Stimulated activated CD4-positive, alpha-beta T cell treated with anti-CD3 and anti-CD28 coated beads, TNF-alpha, amount 100 ng/mL, for 24 hours (primary cell): ENCODE results near the gene PKIB.
"Not testable (repeated sequence)": the region's sequence is repeated elsewhere in the genome, so short reads cannot be mapped to it uniquely, and the experiment has no call there.

ENCODE experiments used
- DNase-seq, 3 experiments: peaks; one replicate each; pipeline ENCODE4 v3.0.0-alpha.2; 2020; ENCODE audit warnings: low read depth in 3 of 3

The PKIB gene

GRCh38 chr6:122609881-122610689 lies at the start of gene PKIB:
Gene PKIB, plus strand, starts transcription at chr6:122610405. Its CDS starts 107,390 bp downstream, at chr6:122717795.
- peak in 2 of 3 experiments; percentile 11 to 46 for DNase-seq

GRCh38 chr6:122563364-122564052 lies 46.7 kb upstream of the PKIB start:
- DNase-seq = no peak

GRCh38 chr6:122564230-122564629 lies 46.0 kb upstream of the PKIB start:
- no peak for DNase-seq

GRCh38 chr6:122565708-122566107 lies 44.5 kb upstream of the PKIB start:
- DNase-seq = no peak

GRCh38 chr6:122567034-122567433 lies 43.2 kb upstream of the PKIB start:
- DNase-seq = no peak

GRCh38 chr6:122568350-122568749 lies 41.9 kb upstream of the PKIB start:
- no peak for DNase-seq

- DNase-seq = no peak
Observed at GRCh38 chr6:122568797-122569221, 41.4 kb upstream of the PKIB start.

GRCh38 chr6:122569230-122569771 lies 40.9 kb upstream of the PKIB start:
- DNase-seq = no peak

GRCh38 chr6:122571888-122572287 lies 38.3 kb upstream of the PKIB start:
- DNase-seq = no peak

GRCh38 chr6:122576888-122577287 lies 33.3 kb upstream of the PKIB start:
- DNase-seq = no peak

- no peak for DNase-seq
Observed at GRCh38 chr6:122578961-122579360, 31.2 kb upstream of the PKIB start.

GRCh38 chr6:122580737-122581136 lies 29.5 kb upstream of the PKIB start:
- no peak for DNase-seq

GRCh38 chr6:122589115-122589514 lies 21.1 kb upstream of the PKIB start:
- DNase-seq = no peak

GRCh38 chr6:122598295-122598694 lies 11.9 kb upstream of the PKIB start:
- DNase-seq = not testable (repeated sequence)

- no peak for DNase-seq
Observed at GRCh38 chr6:122604676-122605075, 5.5 kb upstream of the PKIB start.

GRCh38 chr6:122610690-122611455 lies 668 bp downstream of the PKIB start:
- DNase-seq = peak in 1 of 3 experiments; percentile 1

GRCh38 chr6:122612838-122613237 lies 2.6 kb downstream of the PKIB start:
- no peak for DNase-seq

- DNase-seq = no peak
Observed at GRCh38 chr6:122614303-122614702, 4.1 kb downstream of the PKIB start.

GRCh38 chr6:122615409-122615808 lies 5.2 kb downstream of the PKIB start:
- DNase-seq = no peak

GRCh38 chr6:122616877-122617276 lies 6.7 kb downstream of the PKIB start:
- DNase-seq = no peak

- DNase-seq = no peak
Observed at GRCh38 chr6:122619309-122619708, 9.1 kb downstream of the PKIB start.

- no peak for DNase-seq
Observed at GRCh38 chr6:122620428-122620827, 10.2 kb downstream of the PKIB start.
